Activated CD4-positive, alpha-beta memory T cell treated with anti-CD3 and anti-CD28 coated beads for 36 hours (primary cell): ENCODE data around the gene HRH4. TPM values are rescaled to one million over a fixed set of nuclear protein-coding genes. Genes with fewer than 3 reads are reported as not detected.

Source experiments
- CTCF ChIA-PET: fragments of 350-600 bp; sonication (Branson Sonifier 250); formaldehyde crosslinking; loops from one replicate; lab custom pipeline; 2021; ENCODE audit warnings: antibody characterized with exemption, inconsistent platforms; lab: Charles Lee
- POLR2A ChIA-PET: fragments of 350-600 bp; sonication (Branson Sonifier 250); formaldehyde crosslinking; loops from one replicate; lab custom pipeline; 2021; ENCODE audit warnings: antibody characterized with exemption; lab: Charles Lee
- DNase-seq: peaks from one replicate; pipeline ENCODE4 v3.0.0-alpha.2; 2020
- H3K27ac Mint-ChIP-seq: one replicate; pipeline ENCODE4 v1.8.0; 2021; ENCODE audit warnings: mixed read lengths
- H3K27me3 Mint-ChIP-seq: one replicate; pipeline ENCODE4 v1.8.0; 2021; ENCODE audit warnings: mixed read lengths
- H3K36me3 Mint-ChIP-seq: one replicate; pipeline ENCODE4 v1.8.0; 2021; ENCODE audit warnings: mixed read lengths
- H3K4me1 Mint-ChIP-seq: one replicate; pipeline ENCODE4 v1.8.0; 2021; ENCODE audit warnings: low read depth, mixed read lengths
- H3K4me3 Mint-ChIP-seq: one replicate; pipeline ENCODE4 v1.8.0; 2021; ENCODE audit warnings: mild to moderate bottlenecking, mixed read lengths
- H3K9me3 Mint-ChIP-seq: one replicate; pipeline ENCODE4 v1.8.0; 2021; ENCODE audit warnings: mixed read lengths
- intact Hi-C: fragments of 100-400 bp; cut with micrococcal nuclease; formaldehyde crosslinking; loops from one replicate; pipeline ENCODE4 v1.15.1; 2023
- total RNA-seq, 2 experiments: library from RNA; stranded (reverse); gene quantifications; one replicate each; pipeline ENCODE4 v1.2.3, GENCODE V29; 2021

The HRH4 gene
- total RNA-seq, 2 experiments from 2014 or later: 0.43 to 0.65 TPM

- ChIA-PET CTCF (no interaction called here), POLR2A (no interaction called here)
- intact Hi-C loops: no loop called here
Measured at GRCh38 chr18:24465486-24465885, 5.0 kb downstream of the HRH4 start.

GRCh38 chr18:24466771-24467170, 6.3 kb downstream of the HRH4 start:
- no peak for DNase-seq
- Mint-ChIP-seq H3K27ac (no peak overlapping the region), H3K4me3 (no peak overlapping the region), H3K9me3 (no peaks in the 10 kb centered on the region), H3K4me1 (peaks cover 17% of the 10 kb centered on the region), H3K36me3 (no peaks in the 10 kb centered on the region), H3K27me3 (peaks cover 3% of the 10 kb centered on the region)
- intact Hi-C loops: no loop called here
- ChIA-PET POLR2A (interaction anchor here (0.9 kb wide), 1 partner anchor 97 kb away, joined by 4 read pairs; no protein-coding TSS in a partner anchor), CTCF (interaction anchor here (1.0 to 1.3 kb wide), 2 partner anchors 21 to 107 kb away, joined by 3 to 5 read pairs; no protein-coding TSS in a partner anchor)

More at GRCh38 chr18:24465486-24465885, 5.0 kb downstream of the HRH4 start:
- Mint-ChIP-seq H3K27ac (no peak overlapping the region), H3K4me1 (peaks cover 19% of the 10 kb centered on the region), H3K4me3 (no peak overlapping the region), H3K36me3 (no peaks in the 10 kb centered on the region), H3K27me3 (peaks cover 3% of the 10 kb centered on the region), H3K9me3 (no peaks in the 10 kb centered on the region)
- DNase-seq: no peak

- H3K27me3 Mint-ChIP-seq: peaks cover 4% of the 10 kb centered on the region
- no peak overlapping the region for H3K27ac Mint-ChIP-seq
- H3K9me3 Mint-ChIP-seq: no peaks in the 10 kb centered on the region
- intact Hi-C loops: no loop called here
- no peaks in the 10 kb centered on the region for H3K36me3 Mint-ChIP-seq
- H3K4me3 Mint-ChIP-seq: no peak overlapping the region
- ChIA-PET POLR2A (no interaction called here), CTCF (no interaction called here)
- H3K4me1 Mint-ChIP-seq: peaks cover 2% of the 10 kb centered on the region
- DNase-seq: no peak
Measured at GRCh38 chr18:24470022-24470618, 9.7 kb downstream of the HRH4 start.

- DNase-seq: no peak
- ChIA-PET POLR2A (no interaction called here), CTCF (no interaction called here)
- Mint-ChIP-seq H3K4me1 (peaks cover 4% of the 10 kb centered on the region), H3K9me3 (no peaks in the 10 kb centered on the region), H3K27ac (no peak overlapping the region), H3K4me3 (no peak overlapping the region), H3K36me3 (no peaks in the 10 kb centered on the region), H3K27me3 (peaks cover 3% of the 10 kb centered on the region)
- intact Hi-C loops: no loop called here
Measured at GRCh38 chr18:24470805-24471204, 10.4 kb downstream of the HRH4 start.

- H3K27me3 Mint-ChIP-seq: peaks cover 3% of the 10 kb centered on the region
- H3K4me1 Mint-ChIP-seq: peaks cover 9% of the 10 kb centered on the region
- POLR2A ChIA-PET: no interaction called here
- intact Hi-C loops: no loop called here
- no peaks in the 10 kb centered on the region for H3K36me3 Mint-ChIP-seq
- CTCF ChIA-PET: no interaction called here
- no peaks in the 10 kb centered on the region for H3K9me3 Mint-ChIP-seq
- DNase-seq: no peak
- no peak overlapping the region for H3K27ac Mint-ChIP-seq
- no peak overlapping the region for H3K4me3 Mint-ChIP-seq
Measured at GRCh38 chr18:24472591-24472990, 12.2 kb downstream of the HRH4 start.

GRCh38 chr18:24474406-24474805, 14.0 kb downstream of the HRH4 start:
- POLR2A ChIA-PET: no interaction called here
- no peak for DNase-seq
- Mint-ChIP-seq H3K27me3 (peaks cover 4% of the 10 kb centered on the region), H3K4me1 (peaks cover 9% of the 10 kb centered on the region), H3K36me3 (no peaks in the 10 kb centered on the region), H3K4me3 (no peak overlapping the region), H3K27ac (no peak overlapping the region), H3K9me3 (no peaks in the 10 kb centered on the region)
- intact Hi-C loops: no loop called here
- CTCF ChIA-PET: interaction anchor here (0.7 to 3.3 kb wide), 5 partner anchors 9 to 40 kb away, joined by 3 to 16 read pairs (median 5); no protein-coding TSS in a partner anchor

GRCh38 chr18:24475926-24476589, 15.6 kb downstream of the HRH4 start:
- Mint-ChIP-seq H3K27ac (no peak overlapping the region), H3K4me3 (no peak overlapping the region), H3K9me3 (peaks cover 3% of the 10 kb centered on the region), H3K27me3 (peaks cover 6% of the 10 kb centered on the region), H3K4me1 (peaks cover 8% of the 10 kb centered on the region), H3K36me3 (no peaks in the 10 kb centered on the region)
- intact Hi-C loops: no loop called here
- CTCF ChIA-PET: interaction anchor here (3.3 kb wide), 1 partner anchor 12 kb away, joined by 16 read pairs; no protein-coding TSS in a partner anchor
- DNase-seq: no peak
- POLR2A ChIA-PET: no interaction called here

- intact Hi-C loops: no loop called here
- POLR2A ChIA-PET: no interaction called here
- Mint-ChIP-seq H3K27me3 (peaks cover 6% of the 10 kb centered on the region), H3K27ac (no peak overlapping the region), H3K4me3 (no peak overlapping the region), H3K4me1 (peaks cover 8% of the 10 kb centered on the region), H3K36me3 (no peaks in the 10 kb centered on the region), H3K9me3 (peaks cover 3% of the 10 kb centered on the region)
- CTCF ChIA-PET: interaction anchor here (1.9 kb wide), 1 partner anchor 9 kb away, joined by 13 read pairs; no protein-coding TSS in a partner anchor
- DNase-seq: no peak
Measured at GRCh38 chr18:24479371-24479770, 18.9 kb downstream of the HRH4 start.

GRCh38 chr18:24482821-24483220, 22.4 kb downstream of the HRH4 start:
- H3K9me3 Mint-ChIP-seq: peaks cover 3% of the 10 kb centered on the region
- intact Hi-C loops: no loop called here
- peaks cover 5% of the 10 kb centered on the region for H3K27me3 Mint-ChIP-seq
- ChIA-PET CTCF (interaction anchor here (1.1 to 14.3 kb wide), 6 partner anchors 9 to 306 kb away, joined by 3 to 441 read pairs (median 3); no protein-coding TSS in a partner anchor), POLR2A (no interaction called here)
- no peak overlapping the region for H3K27ac Mint-ChIP-seq
- DNase-seq: no peak
- no peaks in the 10 kb centered on the region for H3K36me3 Mint-ChIP-seq
- no peak overlapping the region for H3K4me3 Mint-ChIP-seq
- H3K4me1 Mint-ChIP-seq: peaks cover 9% of the 10 kb centered on the region

- Mint-ChIP-seq H3K4me1 (peaks cover 13% of the 10 kb centered on the region), H3K27me3 (peaks cover 5% of the 10 kb centered on the region), H3K4me3 (no peak overlapping the region), H3K9me3 (no peaks in the 10 kb centered on the region), H3K27ac (no peak overlapping the region), H3K36me3 (no peaks in the 10 kb centered on the region)
- intact Hi-C loops: loop anchor here (5.0 kb wide), 2 partner anchors 38 to 58 kb away; partner anchors contain the start of gene IMPACT
- ChIA-PET CTCF (interaction anchor here (1.0 to 14.3 kb wide), 5 partner anchors 122 to 309 kb away, joined by 3 to 441 read pairs (median 3); no protein-coding TSS in a partner anchor), POLR2A (no interaction called here)
- no peak for DNase-seq
Measured at GRCh38 chr18:24485681-24486080, 25.2 kb downstream of the HRH4 start.

GRCh38 chr18:24486684-24487083, 26.2 kb downstream of the HRH4 start:
- Mint-ChIP-seq H3K27ac (no peak overlapping the region), H3K9me3 (no peaks in the 10 kb centered on the region), H3K4me3 (no peak overlapping the region), H3K27me3 (peaks cover 6% of the 10 kb centered on the region), H3K4me1 (peaks cover 14% of the 10 kb centered on the region), H3K36me3 (no peaks in the 10 kb centered on the region)
- ChIA-PET POLR2A (no interaction called here), CTCF (interaction anchor here (1.1 to 14.3 kb wide), 9 partner anchors 11 to 311 kb away, joined by 3 to 441 read pairs (median 7); no protein-coding TSS in a partner anchor)
- intact Hi-C loops: loop anchor here (1.0 to 5.0 kb wide), 3 partner anchors 39 to 240 kb away; partner anchors contain the start of gene IMPACT
- DNase-seq: no peak
